HG03439 (cell line): ENCODE measurements around the gene NUP205.

Experiments
- ATAC-seq: cut with Tn5 transposase; IDR thresholded peaks from one replicate; pipeline ENCODE4 v1.9.1; 2021; ENCODE audit warnings: mild to moderate bottlenecking, moderate library complexity; ENCODE audit not compliant: unreplicated experiment

Gene NUP205

GRCh38 chr7:135557455-135558336 lies at the start of gene NUP205:
Gene NUP205, plus strand, starts transcription at chr7:135557917. Its CDS starts 28 bp downstream, at chr7:135557945.
- peak; percentile 73 for ATAC-seq

GRCh38 chr7:135508883-135509588 lies 48.7 kb upstream of the NUP205 start:
- no peak for ATAC-seq

GRCh38 chr7:135509589-135509838 lies 48.2 kb upstream of the NUP205 start:
- ATAC-seq: no peak

- peak; percentile 94 for ATAC-seq
Measured at GRCh38 chr7:135509839-135510591, 47.7 kb upstream of the NUP205 start, which contains the start of gene CNOT4. Gene CNOT4, minus strand, starts transcription at chr7:135510102. Its CDS starts 71,771 bp downstream, at chr7:135438331.

- no peak for ATAC-seq
Measured at GRCh38 chr7:135510592-135511183, 47.0 kb upstream of the NUP205 start.

- peak; percentile 34 for ATAC-seq
Measured at GRCh38 chr7:135512135-135512887, 45.4 kb upstream of the NUP205 start.

GRCh38 chr7:135514856-135515255 lies 42.9 kb upstream of the NUP205 start:
- ATAC-seq: no peak

GRCh38 chr7:135517060-135517459 lies 40.7 kb upstream of the NUP205 start:
- no peak for ATAC-seq

- ATAC-seq: no peak
Measured at GRCh38 chr7:135518748-135519147, 39.0 kb upstream of the NUP205 start.

- ATAC-seq: no peak
Measured at GRCh38 chr7:135519233-135519688, 38.5 kb upstream of the NUP205 start.

- ATAC-seq: no peak
Measured at GRCh38 chr7:135519871-135520270, 37.8 kb upstream of the NUP205 start.

- ATAC-seq: no peak
Measured at GRCh38 chr7:135522509-135522908, 35.2 kb upstream of the NUP205 start.

GRCh38 chr7:135523146-135523545 lies 34.6 kb upstream of the NUP205 start:
- no peak for ATAC-seq

GRCh38 chr7:135525426-135525825 lies 32.3 kb upstream of the NUP205 start:
- no peak for ATAC-seq

GRCh38 chr7:135527025-135527424 lies 30.7 kb upstream of the NUP205 start:
- ATAC-seq: no peak

GRCh38 chr7:135536150-135536549 lies 21.6 kb upstream of the NUP205 start:
- no peak for ATAC-seq

GRCh38 chr7:135537453-135537852 lies 20.3 kb upstream of the NUP205 start:
- ATAC-seq: no peak

- no peak for ATAC-seq
Measured at GRCh38 chr7:135537905-135538304, 19.8 kb upstream of the NUP205 start.

- no peak for ATAC-seq
Measured at GRCh38 chr7:135538376-135538775, 19.3 kb upstream of the NUP205 start.

- ATAC-seq: no peak
Measured at GRCh38 chr7:135539629-135540028, 18.1 kb upstream of the NUP205 start.
